DOHH2 (cell line): Measurements from ENCODE around the gene ITPR2.

Experiments used
- EZH2phosphoT487 ChIP-seq: fragments of 200-600 bp; sonication (generic); IDR thresholded peaks from 2 replicates; pipeline ENCODE4 v1.6.1; 2017; ENCODE audit warnings: borderline replicate concordance, mild to moderate bottlenecking, antibody characterized with exemption, low read length, moderate library complexity, mixed read lengths
- TF ChIP-seq, protein P1 (sequence below): fragments of 200-600 bp; sonication (generic); IDR thresholded peaks from one replicate; pipeline ENCODE4 v1.5.1; 2014; ENCODE audit warnings: antibody characterized with exemption, mild to moderate bottlenecking, low read depth, low read length; ENCODE audit not compliant: poor library complexity, severe bottlenecking

DNA sequence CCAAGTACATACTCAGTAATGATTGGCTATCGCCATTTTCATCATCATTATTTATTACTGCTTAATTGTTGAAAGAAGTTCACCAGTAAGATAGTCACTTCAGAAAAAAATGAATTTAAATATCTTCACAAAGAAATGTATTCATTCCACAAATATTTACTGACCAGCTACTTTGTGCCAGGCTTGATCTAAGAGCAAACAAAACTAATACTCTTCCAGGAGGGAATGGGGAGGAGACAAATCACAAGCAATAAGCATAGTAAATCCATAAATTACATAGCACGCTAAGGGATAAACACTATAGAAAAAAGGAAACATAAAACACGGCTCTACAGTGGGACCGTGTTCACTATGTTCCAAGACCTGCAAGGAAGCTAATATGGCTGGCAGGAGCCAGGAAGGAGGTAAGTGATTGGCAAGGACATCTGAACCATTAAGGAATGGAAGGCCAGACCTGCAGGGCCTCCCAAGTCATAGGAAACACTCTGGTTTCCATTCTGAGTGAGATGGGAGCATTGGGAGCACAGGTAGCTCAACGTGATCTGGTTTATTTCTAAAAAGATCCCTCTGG lies 27.5 kb downstream of the ITPR2 start:
- TF ChIP-seq, protein P1, sequence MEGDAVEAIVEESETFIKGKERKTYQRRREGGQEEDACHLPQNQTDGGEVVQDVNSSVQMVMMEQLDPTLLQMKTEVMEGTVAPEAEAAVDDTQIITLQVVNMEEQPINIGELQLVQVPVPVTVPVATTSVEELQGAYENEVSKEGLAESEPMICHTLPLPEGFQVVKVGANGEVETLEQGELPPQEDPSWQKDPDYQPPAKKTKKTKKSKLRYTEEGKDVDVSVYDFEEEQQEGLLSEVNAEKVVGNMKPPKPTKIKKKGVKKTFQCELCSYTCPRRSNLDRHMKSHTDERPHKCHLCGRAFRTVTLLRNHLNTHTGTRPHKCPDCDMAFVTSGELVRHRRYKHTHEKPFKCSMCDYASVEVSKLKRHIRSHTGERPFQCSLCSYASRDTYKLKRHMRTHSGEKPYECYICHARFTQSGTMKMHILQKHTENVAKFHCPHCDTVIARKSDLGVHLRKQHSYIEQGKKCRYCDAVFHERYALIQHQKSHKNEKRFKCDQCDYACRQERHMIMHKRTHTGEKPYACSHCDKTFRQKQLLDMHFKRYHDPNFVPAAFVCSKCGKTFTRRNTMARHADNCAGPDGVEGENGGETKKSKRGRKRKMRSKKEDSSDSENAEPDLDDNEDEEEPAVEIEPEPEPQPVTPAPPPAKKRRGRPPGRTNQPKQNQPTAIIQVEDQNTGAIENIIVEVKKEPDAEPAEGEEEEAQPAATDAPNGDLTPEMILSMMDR, result no peak
- no peak for TF ChIP-seq EZH2phosphoT487
